ENCODE data around the gene CCDC92.

GRCh38 chr12:123948796-123949769 is 23.5 kb downstream of the CCDC92 start:
- TF ChIP-seq CTCF (IDR thresholded peaks at IDR 0.05; ENCODE audit: low read length) (no peak), EZH2phosphoT487 (IDR thresholded peaks at IDR 0.05; ENCODE audit: low read length) (no peak), EZH2 (optimal IDR thresholded peaks at IDR 0.05; ENCODE audit: low read depth, low read length) (no peak)
